ENCODE results near the gene XRN1.

DNA sequence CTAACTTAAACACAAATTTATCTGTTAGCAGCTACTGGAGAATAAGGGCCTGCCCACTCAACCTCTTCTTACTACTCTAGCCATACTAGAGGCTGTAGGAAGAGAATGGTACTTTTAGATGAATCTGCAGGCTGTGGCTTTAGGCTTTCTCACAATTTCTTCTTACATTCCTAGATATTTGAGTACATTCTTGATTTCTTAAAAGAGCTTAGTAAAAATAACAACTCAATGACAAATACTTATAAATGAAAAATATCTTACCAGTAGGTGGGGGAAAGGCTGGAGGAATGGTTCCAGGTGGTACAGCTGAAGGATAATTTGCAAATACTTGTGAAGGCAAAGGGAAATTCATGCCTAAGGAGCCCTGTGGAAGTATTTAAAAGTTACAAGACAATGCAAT is 129.5 kb downstream of the XRN1 start:
- TF ChIP-seq GATA3 (IDR thresholded peaks at IDR 0.05; ENCODE audit: low read depth, low read length), result no peak
- no peak for TF ChIP-seq GATA2 (IDR thresholded peaks at IDR 0.05; ENCODE audit: low read depth, low read length)

Measured in SH-SY5Y (cell line).